Gastroesophageal sphincter (tissue), 4 donors: ENCODE results near the gene EPHA7. TPM values are rescaled to one million over a fixed set of nuclear protein-coding genes. Genes with fewer than 3 reads are reported as not detected.

Experiments
- ATAC-seq: fragments of 150-250 bp; one replicate; pipeline ENCODE4 v1.9.1; 2016; ENCODE audit warnings: mild to moderate bottlenecking, moderate library complexity
- H3K27ac ChIP-seq, 4 donors: fragments of 200-600 bp; sonication (generic) in 3 of 4; 1 replicate in 3 of 4; 2 replicates in 1 of 4; pipeline ENCODE4 v1.5.1; 2016 to 2019
- H3K27me3 ChIP-seq: fragments of 200-600 bp; sonication (generic); one replicate; pipeline ENCODE4 v1.5.1; 2019
- H3K36me3 ChIP-seq, 2 donors: fragments of 200-600 bp; sonication (generic); one replicate each; pipeline ENCODE4 v1.5.1; 2019; ENCODE audit warnings: control low read depth in 1 of 2
- H3K4me1 ChIP-seq, 3 donors: fragments of 200-600 bp; sonication (generic); 1 replicate in 2 of 3; 2 replicates in 1 of 3; pipeline ENCODE4 v1.5.1; 2016 to 2019; ENCODE audit warnings: control low read depth in 2 of 3
- H3K4me3 ChIP-seq, 2 donors: fragments of 200-600 bp; sonication (generic); one replicate each; pipeline ENCODE4 v1.5.1; 2019; ENCODE audit warnings: mild to moderate bottlenecking in 1 of 2, moderate library complexity in 1 of 2
- H3K9me3 ChIP-seq, 3 donors: fragments of 200-600 bp; sonication (generic); one replicate each; pipeline ENCODE4 v1.5.1; 2017 to 2019; ENCODE audit warnings: control low read depth in 2 of 3
- CTCF ChIP-seq, 4 experiments: fragments of 200-600 bp in 2 of 4; fragments of 450-650 bp in 2 of 4; sonication (generic) in 1 of 4; IDR thresholded peaks; one replicate each; pipeline ENCODE4 v1.5.1; 2017 to 2019; ENCODE audit warnings: antibody characterized with exemption in 4 of 4, mild to moderate bottlenecking in 2 of 4, moderate library complexity in 2 of 4
- EP300 ChIP-seq: sonication (generic); formaldehyde crosslinking; IDR thresholded peaks from one replicate; pipeline ENCODE4 v1.6.1; 2017; ENCODE audit warnings: antibody characterized with exemption, mild to moderate bottlenecking
- POLR2A ChIP-seq, 2 donors: fragments of 450-650 bp; IDR thresholded peaks; one replicate each; pipeline ENCODE4 v1.6.1; 2017; ENCODE audit warnings: antibody characterized with exemption in 2 of 2, mild to moderate bottlenecking in 2 of 2, moderate library complexity in 1 of 2
- POLR2AphosphoS5 ChIP-seq: sonication (generic); formaldehyde crosslinking; IDR thresholded peaks from one replicate; pipeline ENCODE4 v1.6.1; 2017; ENCODE audit warnings: antibody characterized with exemption
- WGBS, 2 donors: methylation state at CpG; one replicate each; pipeline ENCODE4 v1.1.5; 2018; ENCODE audit warnings: low coverage in 1 of 2; 5-methylcytosine and 5-hydroxymethylcytosine counted together
- total RNA-seq, 4 donors: library from RNA; depleted of rRNA; stranded (reverse); fragments of >200 nt; gene quantifications; one replicate each; pipeline ENCODE4 v1.1.0, GENCODE V29; 2016

EPHA7 gene
- total RNA-seq, 4 donors from 2014 or later: 71.6 to 210 (median 175) TPM

- Histone ChIP-seq H3K4me1 (peaks cover 0 to 30% (median 2%) of the 10 kb centered on the region in 3 donors), H3K27ac (no peak overlapping the region), H3K4me3 (no peak overlapping the region), H3K9me3 (no peaks in the 10 kb centered on the region), H3K27me3 (no peaks in the 10 kb centered on the region), H3K36me3 (peaks cover 0 to 14% of the 10 kb centered on the region in 2 donors)
- ATAC-seq: no peak
- 85 to 100% methylated on average over 1 of the region's 1 CpG for WGBS, 2 donors
- TF ChIP-seq POLR2A (IDR thresholded peaks at IDR 0.05): no peak
- no peak for TF ChIP-seq EP300
- TF ChIP-seq POLR2AphosphoS5: no peak
- TF ChIP-seq CTCF (IDR thresholded peaks at IDR 0.05): no peak
Observed at GRCh38 chr6:93388070-93388469, 31.3 kb downstream of the EPHA7 start.

GRCh38 chr6:93376026-93376540 is 43.3 kb downstream of the EPHA7 start:
- Histone ChIP-seq H3K4me1 (peaks cover 0 to 5% (median 0%) of the 10 kb centered on the region in 3 donors), H3K27me3 (no peaks in the 10 kb centered on the region), H3K27ac (no peak overlapping the region), H3K36me3 (no peaks in the 10 kb centered on the region), H3K9me3 (no peaks in the 10 kb centered on the region), H3K4me3 (no peak overlapping the region)
- ATAC-seq: peak; percentile 25
- 80 to 93% methylated on average over 1 to 3 of the region's 3 CpGs for WGBS, 2 donors
- TF ChIP-seq CTCF (IDR thresholded peaks at IDR 0.05) (no peak), EP300 (no peak), POLR2A (IDR thresholded peaks at IDR 0.05) (no peak), POLR2AphosphoS5 (no peak)

- Histone ChIP-seq H3K27ac (no peak overlapping the region), H3K27me3 (no peaks in the 10 kb centered on the region), H3K4me3 (no peak overlapping the region), H3K36me3 (no peaks in the 10 kb centered on the region), H3K4me1 (no peaks in the 10 kb centered on the region), H3K9me3 (no peaks in the 10 kb centered on the region)
- no peak for ATAC-seq
- TF ChIP-seq EP300 (no peak), POLR2AphosphoS5 (no peak), CTCF (IDR thresholded peaks at IDR 0.05) (no peak), POLR2A (IDR thresholded peaks at IDR 0.05) (no peak)
- 91 to 94% methylated on average over 2 of the region's 2 CpGs for WGBS, 2 donors
Observed at GRCh38 chr6:93373445-93373844, 45.9 kb downstream of the EPHA7 start.

- no peak for TF ChIP-seq POLR2A (IDR thresholded peaks at IDR 0.05)
- TF ChIP-seq CTCF (IDR thresholded peaks at IDR 0.05): no peak
- no peak for TF ChIP-seq EP300
- TF ChIP-seq POLR2AphosphoS5: no peak
- H3K27ac ChIP-seq: no peak overlapping the region
- no peak overlapping the region for H3K4me3 ChIP-seq
- no peaks in the 10 kb centered on the region for H3K9me3 ChIP-seq
- H3K4me1 ChIP-seq: no peaks in the 10 kb centered on the region
- H3K36me3 ChIP-seq: no peaks in the 10 kb centered on the region
- no peaks in the 10 kb centered on the region for H3K27me3 ChIP-seq
- no peak for ATAC-seq
Observed at GRCh38 chr6:93371756-93372155, 47.6 kb downstream of the EPHA7 start.

- H3K9me3 ChIP-seq: no peaks in the 10 kb centered on the region
- H3K27ac ChIP-seq: no peak overlapping the region
- H3K36me3 ChIP-seq: no peaks in the 10 kb centered on the region
- WGBS, 2 donors: 51 to 58% methylated on average over 3 of the region's 3 CpGs
- H3K4me3 ChIP-seq: no peak overlapping the region
- no peaks in the 10 kb centered on the region for H3K27me3 ChIP-seq
- TF ChIP-seq EP300: no peak
- TF ChIP-seq POLR2AphosphoS5: no peak
- TF ChIP-seq POLR2A (IDR thresholded peaks at IDR 0.05): no peak
- TF ChIP-seq CTCF (IDR thresholded peaks at IDR 0.05): no peak
- ATAC-seq: no peak
- no peaks in the 10 kb centered on the region for H3K4me1 ChIP-seq
Observed at GRCh38 chr6:93369586-93370134, 49.7 kb downstream of the EPHA7 start.
